ENCODE data around the gene VIL1.

VIL1 gene

GRCh38 chr2:218485986-218486667 lies 67.2 kb downstream of the VIL1 start:
- no peak for TF ChIP-seq ARNTL (CRISPR knock-in tag; IDR thresholded peaks at IDR 0.05; ENCODE audit: borderline replicate concordance, low read depth)
- TF ChIP-seq ZNF70 (CRISPR knock-in tag; IDR thresholded peaks at IDR 0.05): no peak
- no peak for TF ChIP-seq SNAI2 (CRISPR knock-in tag; IDR thresholded peaks at IDR 0.05)
- no peak for TF ChIP-seq ZNF565 (CRISPR knock-in tag; conservative IDR thresholded peaks at IDR 0.05; ENCODE audit: low read depth)
- no peak for TF ChIP-seq TOX (CRISPR knock-in tag; IDR thresholded peaks at IDR 0.05; ENCODE audit: borderline replicate concordance)
- no peak for TF ChIP-seq TSHZ2 (CRISPR knock-in tag; IDR thresholded peaks at IDR 0.05)
- no peak for TF ChIP-seq ZC3H10 (CRISPR knock-in tag; IDR thresholded peaks at IDR 0.05)
- ATAC-seq: no peak

- ATAC-seq: no peak
- TF ChIP-seq ARNTL (CRISPR knock-in tag; IDR thresholded peaks at IDR 0.05; ENCODE audit: borderline replicate concordance, low read depth) (no peak), TSHZ2 (CRISPR knock-in tag; IDR thresholded peaks at IDR 0.05) (no peak), RARB (CRISPR knock-in tag; IDR thresholded peaks at IDR 0.05) (no peak), POU6F1 (CRISPR knock-in tag; IDR thresholded peaks at IDR 0.05; ENCODE audit: borderline replicate concordance, low read depth) (no peak), CREB5 (CRISPR knock-in tag; IDR thresholded peaks at IDR 0.05; ENCODE audit: low read depth) (no peak), PATZ1 (CRISPR knock-in tag; IDR thresholded peaks at IDR 0.05; ENCODE audit: borderline replicate concordance) (no peak), GLIS3 (CRISPR knock-in tag; IDR thresholded peaks at IDR 0.05) (no peak), ZFP3 (CRISPR knock-in tag; IDR thresholded peaks at IDR 0.05) (no peak), TOX (CRISPR knock-in tag; IDR thresholded peaks at IDR 0.05; ENCODE audit: borderline replicate concordance) (no peak), TCF4 (CRISPR knock-in tag; IDR thresholded peaks at IDR 0.05; ENCODE audit: borderline replicate concordance) (no peak), PPARA (CRISPR knock-in tag; IDR thresholded peaks at IDR 0.05; ENCODE audit: borderline replicate concordance) (no peak), ZNF70 (CRISPR knock-in tag; IDR thresholded peaks at IDR 0.05) (no peak), CSRNP3 (CRISPR knock-in tag; IDR thresholded peaks at IDR 0.05) (no peak), SNAI2 (CRISPR knock-in tag; IDR thresholded peaks at IDR 0.05) (no peak), ZNF565 (CRISPR knock-in tag; conservative IDR thresholded peaks at IDR 0.05; ENCODE audit: low read depth) (no peak), BACH2 (CRISPR knock-in tag; IDR thresholded peaks at IDR 0.05; ENCODE audit: borderline replicate concordance) (no peak), ZC3H10 (CRISPR knock-in tag; IDR thresholded peaks at IDR 0.05) (no peak), ZFP30 (CRISPR knock-in tag; IDR thresholded peaks at IDR 0.05) (no peak), ESRRG (CRISPR knock-in tag; IDR thresholded peaks at IDR 0.05) (no peak), ZNF8 (CRISPR knock-in tag; IDR thresholded peaks at IDR 0.05) (no peak)
These were observed 81.7 kb downstream of the VIL1 start for GRCh38 chr2:218500501-218501060.
